HCT116 (cell line): ENCODE results near the gene CACNA2D2. TPM values are rescaled to one million over a fixed set of nuclear protein-coding genes. Genes with fewer than 3 reads are reported as not detected.

ENCODE experiments used
- ATAC-seq: fragments of 200-7000 bp; cut with Tn5 transposase; 2 replicates; pipeline ENCODE4 v1.9.1; 2020; ENCODE audit warnings: mild to moderate bottlenecking, moderate library complexity
- BruUV-seq: library from RNA; stranded (reverse); fragments of 400-500 nt; replicated peaks from 2 replicates; lab custom pipeline; 2021; lab: Mats Ljungman, UMichigan
- CTCF ChIA-PET: fragments of 300-600 bp; sonication (Branson Sonifier 250); formaldehyde crosslinking; loops from one replicate; lab custom pipeline; 2021; ENCODE audit warnings: antibody characterized with exemption; lab: Charles Lee
- POLR2A ChIA-PET: fragments of 300-600, 350-600 bp; sonication (Branson Sonifier 250); formaldehyde crosslinking; loops from one replicate; lab custom pipeline; 2021; ENCODE audit warnings: antibody characterized with exemption; lab: Charles Lee
- RAD21 ChIA-PET, 2 experiments: fragments of 300-600 bp; sonication (Branson Sonifier 250); formaldehyde crosslinking; loops; one replicate each; lab custom pipeline; 2023; ENCODE audit warnings: low total read pairs in 2 of 2; ENCODE audit not compliant: uncharacterized antibody in 2 of 2, unreplicated experiment in 2 of 2, low non-redundant PET in 1 of 2; lab: Charles Lee
- DNase-seq: peaks from one replicate; pipeline ENCODE4 v3.0.0-alpha.2; 2010; ENCODE audit warnings: low read depth, low spot score
- H2AFZ ChIP-seq: fragments of 200-600 bp; shearing (Covaris generic), sonication (generic); 2 replicates; pipeline ENCODE4 v1.6.1; 2017; ENCODE audit warnings: low read depth, mixed run types, mixed read lengths, antibody characterized with exemption, low read length; ENCODE audit not compliant: poor library complexity, severe bottlenecking
- H3K27ac ChIP-seq: 2 replicates; pipeline ENCODE4 v1.5.1; 2012; ENCODE audit warnings: low read depth, low read length
- H3K27me3 ChIP-seq: fragments of 200-600 bp; sonication (generic); 2 replicates; pipeline ENCODE4 v1.6.1; 2016; ENCODE audit warnings: mixed run types, low read length, mixed read lengths; ENCODE audit not compliant: insufficient read depth
- H3K36me3 ChIP-seq, 2 experiments: fragments of 200-500 bp in 1 of 2; fragments of 200-600 bp in 1 of 2; sonication (Bioruptor generic) in 1 of 2; sonication (generic) in 1 of 2; 2 replicates each; pipeline versions ENCODE4 v1.5.1 to v1.6.1; 2014 to 2016; ENCODE audit warnings: low read length in 2 of 2, inconsistent platforms in 1 of 2, mixed read lengths in 1 of 2, mixed run types in 1 of 2; ENCODE audit not compliant: insufficient read depth in 2 of 2, control insufficient read depth in 1 of 2
- H3K4me1 ChIP-seq, 2 experiments: fragments of 200-600 bp in 1 of 2; sonication (generic) in 1 of 2; 2 replicates each; pipeline versions ENCODE4 v1.5.1 to v1.6.1; 2012 to 2017; ENCODE audit warnings: low read length in 2 of 2, inconsistent platforms in 1 of 2, mild to moderate bottlenecking in 1 of 2, mixed read lengths in 1 of 2, mixed run types in 1 of 2, moderate library complexity in 1 of 2; ENCODE audit not compliant: insufficient read depth in 2 of 2, control insufficient read depth in 1 of 2
- H3K4me2 ChIP-seq: fragments of 200-600 bp; sonication (generic); 2 replicates; pipeline ENCODE4 v1.6.1; 2017; ENCODE audit warnings: mixed run types, low read length, mixed read lengths
- H3K4me3 ChIP-seq, 2 experiments: fragments of 200-600 bp in 1 of 2; sonication (generic) in 1 of 2; replicated peaks in 1 of 2; 2 replicates each; pipeline ENCODE4 v1.5.1; 2011 to 2016; ENCODE audit warnings: low read length in 2 of 2, control low read depth in 1 of 2, low read depth in 1 of 2, mild to moderate bottlenecking in 1 of 2, mixed read lengths in 1 of 2, mixed run types in 1 of 2
- H3K79me2 ChIP-seq: fragments of 200-600 bp; sonication (generic); 2 replicates; pipeline ENCODE4 v1.6.1; 2017; ENCODE audit warnings: mild to moderate bottlenecking, mixed run types, low read length, moderate library complexity, mixed read lengths; ENCODE audit not compliant: insufficient read depth
- H3K9ac ChIP-seq: fragments of 200-600 bp; sonication (generic); 2 replicates; pipeline ENCODE4 v1.6.1; 2016; ENCODE audit warnings: low read length, mixed read lengths
- H3K9me2 ChIP-seq: fragments of 200-600 bp; sonication (generic), shearing (Covaris generic); 2 replicates; pipeline ENCODE4 v1.6.1; 2017; ENCODE audit warnings: mixed run types, mild to moderate bottlenecking, moderate library complexity; ENCODE audit not compliant: insufficient read depth
- H3K9me3 ChIP-seq, 2 experiments: fragments of 200-500 bp in 1 of 2; fragments of 200-600 bp in 1 of 2; sonication (Bioruptor generic) in 1 of 2; sonication (generic) in 1 of 2; 2 replicates each; pipeline ENCODE4 v1.6.1; 2014 to 2017; ENCODE audit warnings: low read length in 2 of 2, mixed read lengths in 2 of 2, inconsistent platforms in 1 of 2, low read depth in 1 of 2, mild to moderate bottlenecking in 1 of 2, mixed run types in 1 of 2, moderate library complexity in 1 of 2; ENCODE audit not compliant: control insufficient read depth in 1 of 2, insufficient read depth in 1 of 2
- H4K20me1 ChIP-seq: fragments of 200-600 bp; sonication (generic), shearing (Covaris generic); 2 replicates; pipeline ENCODE4 v1.6.1; 2017; ENCODE audit warnings: mixed run types, mild to moderate bottlenecking, moderate library complexity; ENCODE audit not compliant: insufficient read depth
- ELF1 ChIP-seq: IDR thresholded peaks from 2 replicates; pipeline ENCODE4 v1.6.1; 2012; ENCODE audit warnings: low read depth, borderline replicate concordance
- EZH2 ChIP-seq: fragments of 200-600 bp; sonication (generic); IDR thresholded peaks from 2 replicates; pipeline ENCODE4 v1.6.1; 2017; ENCODE audit warnings: antibody characterized with exemption, mixed run types
- POLR2A ChIP-seq: IDR thresholded peaks from 2 replicates; pipeline ENCODE4 v1.7.0; 2011; ENCODE audit warnings: borderline replicate concordance; ENCODE audit not compliant: insufficient read depth, insufficient read length; ENCODE audit errors: extremely low read depth
- YY1 ChIP-seq: IDR thresholded peaks from 2 replicates; pipeline ENCODE4 v1.6.1; 2011; ENCODE audit warnings: low read length, low read depth, moderate library complexity, mild to moderate bottlenecking; ENCODE audit not compliant: insufficient replicate concordance; ENCODE audit errors: extremely low read depth
- intact Hi-C: fragments of 100-400 bp; cut with micrococcal nuclease; formaldehyde crosslinking; loops from 2 replicates; pipeline ENCODE4 v1.10.0; 2022
- total RNA-seq: library from RNA; stranded (reverse); gene quantifications from one replicate; pipeline ENCODE4 v1.2.1, GENCODE V29; 2021; ENCODE audit not compliant: unreplicated experiment
- TF ChIP-seq, protein P1 (sequence below): IDR thresholded peaks from 2 replicates; pipeline ENCODE4 v1.6.1; 2012; ENCODE audit warnings: low read depth

The CACNA2D2 gene
- total RNA-seq, 1 experiment from 2014 or later, result 10.2 TPM

- TF ChIP-seq, protein P1, sequence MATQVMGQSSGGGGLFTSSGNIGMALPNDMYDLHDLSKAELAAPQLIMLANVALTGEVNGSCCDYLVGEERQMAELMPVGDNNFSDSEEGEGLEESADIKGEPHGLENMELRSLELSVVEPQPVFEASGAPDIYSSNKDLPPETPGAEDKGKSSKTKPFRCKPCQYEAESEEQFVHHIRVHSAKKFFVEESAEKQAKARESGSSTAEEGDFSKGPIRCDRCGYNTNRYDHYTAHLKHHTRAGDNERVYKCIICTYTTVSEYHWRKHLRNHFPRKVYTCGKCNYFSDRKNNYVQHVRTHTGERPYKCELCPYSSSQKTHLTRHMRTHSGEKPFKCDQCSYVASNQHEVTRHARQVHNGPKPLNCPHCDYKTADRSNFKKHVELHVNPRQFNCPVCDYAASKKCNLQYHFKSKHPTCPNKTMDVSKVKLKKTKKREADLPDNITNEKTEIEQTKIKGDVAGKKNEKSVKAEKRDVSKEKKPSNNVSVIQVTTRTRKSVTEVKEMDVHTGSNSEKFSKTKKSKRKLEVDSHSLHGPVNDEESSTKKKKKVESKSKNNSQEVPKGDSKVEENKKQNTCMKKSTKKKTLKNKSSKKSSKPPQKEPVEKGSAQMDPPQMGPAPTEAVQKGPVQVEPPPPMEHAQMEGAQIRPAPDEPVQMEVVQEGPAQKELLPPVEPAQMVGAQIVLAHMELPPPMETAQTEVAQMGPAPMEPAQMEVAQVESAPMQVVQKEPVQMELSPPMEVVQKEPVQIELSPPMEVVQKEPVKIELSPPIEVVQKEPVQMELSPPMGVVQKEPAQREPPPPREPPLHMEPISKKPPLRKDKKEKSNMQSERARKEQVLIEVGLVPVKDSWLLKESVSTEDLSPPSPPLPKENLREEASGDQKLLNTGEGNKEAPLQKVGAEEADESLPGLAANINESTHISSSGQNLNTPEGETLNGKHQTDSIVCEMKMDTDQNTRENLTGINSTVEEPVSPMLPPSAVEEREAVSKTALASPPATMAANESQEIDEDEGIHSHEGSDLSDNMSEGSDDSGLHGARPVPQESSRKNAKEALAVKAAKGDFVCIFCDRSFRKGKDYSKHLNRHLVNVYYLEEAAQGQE, result no peak
- TF ChIP-seq ELF1 (no peak), POLR2A (no peak), YY1 (no peak)
- Histone ChIP-seq H3K4me1 (peaks cover 0 to 9% of the 10 kb centered on the region in 2 experiments; a peak in 2 of 4 replicates), H3K9ac (no peak overlapping the region), H3K27ac (no peak overlapping the region), H3K4me2 (no peak overlapping the region), H3K9me3 (no peaks in the 10 kb centered on the region), H3K79me2 (no peaks in the 10 kb centered on the region), H2AFZ (no peak overlapping the region), H3K36me3 (no peaks in the 10 kb centered on the region), H4K20me1 (no peaks in the 10 kb centered on the region), H3K27me3 (peaks cover 15% of the 10 kb centered on the region; the same call in 1 of the 2 replicates), H3K4me3 (no peak overlapping the region), H3K9me2 (no peaks in the 10 kb centered on the region)
- BruUV-seq, result no TSS peak
- ChIA-PET RAD21 (no interaction called here), POLR2A (no interaction called here), CTCF (no interaction called here)
- intact Hi-C loops, result no loop called here
- ATAC-seq, result no peak
- DNase-seq, result no peak
Observed at GRCh38 chr3:50533316-50533715, 29.9 kb upstream of the CACNA2D2 start.

- H3K27ac ChIP-seq, result no peak overlapping the region
- ChIA-PET POLR2A (no interaction called here), RAD21 (no interaction called here), CTCF (no interaction called here)
- ATAC-seq (no peak), DNase-seq (no peak)
- H3K9me2 ChIP-seq, result no peaks in the 10 kb centered on the region
- no peak overlapping the region for H3K4me3 ChIP-seq
- H2AFZ ChIP-seq, result no peak overlapping the region
- H4K20me1 ChIP-seq, result no peaks in the 10 kb centered on the region
- intact Hi-C loops, result no loop called here
- no peaks in the 10 kb centered on the region for H3K79me2 ChIP-seq
- H3K9ac ChIP-seq, result no peak overlapping the region
- no peaks in the 10 kb centered on the region for H3K36me3 ChIP-seq
- no peak for TF ChIP-seq EZH2
- TF ChIP-seq POLR2A, result no peak
- no peak for TF ChIP-seq YY1
- H3K4me2 ChIP-seq, result no peak overlapping the region
- peaks cover 12% of the 10 kb centered on the region; the same call in 1 of the 2 replicates for H3K27me3 ChIP-seq
- no peaks in the 10 kb centered on the region for H3K4me1 ChIP-seq
- H3K9me3 ChIP-seq, result no peaks in the 10 kb centered on the region
- no TSS peak for BruUV-seq
Observed at GRCh38 chr3:50532062-50532705, 28.8 kb upstream of the CACNA2D2 start.
